ENCODE data around the gene DIO3.

DNA sequence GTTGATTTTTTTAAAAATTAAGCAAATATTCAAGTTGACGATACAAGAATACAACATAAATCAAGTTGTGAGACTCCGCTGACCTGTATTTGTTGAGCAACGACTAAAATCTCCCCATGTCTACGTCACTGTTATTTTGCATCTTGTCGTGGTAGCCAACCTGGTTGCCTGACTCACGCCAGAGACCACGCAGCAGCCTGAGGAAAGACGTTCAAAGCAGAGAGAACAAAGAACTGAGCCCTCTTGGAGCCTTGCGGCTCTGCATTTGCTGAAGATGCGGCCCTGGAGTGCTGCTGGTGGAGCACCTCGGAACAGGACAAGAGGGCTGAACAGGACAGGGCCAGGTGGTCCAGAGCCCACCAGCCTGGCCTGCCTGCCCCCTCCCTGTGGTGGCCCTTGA, 21.4 kb upstream of the DIO3 start:
- TF ChIP-seq, protein P1, sequence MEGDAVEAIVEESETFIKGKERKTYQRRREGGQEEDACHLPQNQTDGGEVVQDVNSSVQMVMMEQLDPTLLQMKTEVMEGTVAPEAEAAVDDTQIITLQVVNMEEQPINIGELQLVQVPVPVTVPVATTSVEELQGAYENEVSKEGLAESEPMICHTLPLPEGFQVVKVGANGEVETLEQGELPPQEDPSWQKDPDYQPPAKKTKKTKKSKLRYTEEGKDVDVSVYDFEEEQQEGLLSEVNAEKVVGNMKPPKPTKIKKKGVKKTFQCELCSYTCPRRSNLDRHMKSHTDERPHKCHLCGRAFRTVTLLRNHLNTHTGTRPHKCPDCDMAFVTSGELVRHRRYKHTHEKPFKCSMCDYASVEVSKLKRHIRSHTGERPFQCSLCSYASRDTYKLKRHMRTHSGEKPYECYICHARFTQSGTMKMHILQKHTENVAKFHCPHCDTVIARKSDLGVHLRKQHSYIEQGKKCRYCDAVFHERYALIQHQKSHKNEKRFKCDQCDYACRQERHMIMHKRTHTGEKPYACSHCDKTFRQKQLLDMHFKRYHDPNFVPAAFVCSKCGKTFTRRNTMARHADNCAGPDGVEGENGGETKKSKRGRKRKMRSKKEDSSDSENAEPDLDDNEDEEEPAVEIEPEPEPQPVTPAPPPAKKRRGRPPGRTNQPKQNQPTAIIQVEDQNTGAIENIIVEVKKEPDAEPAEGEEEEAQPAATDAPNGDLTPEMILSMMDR (IDR thresholded peaks at IDR 0.05), result no peak
- TF ChIP-seq POLR2A (IDR thresholded peaks at IDR 0.05) (no peak), EP300 (IDR thresholded peaks at IDR 0.05) (no peak)
